ENCODE results near the gene SPINT1. TPM values are rescaled to one million over a fixed set of nuclear protein-coding genes. Genes with fewer than 3 reads are reported as not detected.

Gene SPINT1
- total RNA-seq, 4 donors from 2014 or later, result 285 to 729 (median 580) TPM

GRCh38 chr15:40831861-40832260, 12.0 kb upstream of the SPINT1 start:
- intact Hi-C loops (cut with DNase I; ENCODE audit: low total_unique reads), result no loop called here
- Histone ChIP-seq H3K27me3 (no peaks in the 10 kb centered on the region), H3K9me3 (no peaks in the 10 kb centered on the region), H3K36me3 (no peaks in the 10 kb centered on the region), H3K4me1 (peaks cover 0 to 11% (median 5%) of the 10 kb centered on the region in 4 donors), H3K4me3 (no peak overlapping the region), H3K27ac (no peak overlapping the region)
- in situ Hi-C loops (cut with MboI; ENCODE audit: low pct_ligation_motif_present in 1 of 4, low pct_unique_long_range_greater_than_20kb in 1 of 4, low sequenced_read_pairs in 3 of 4), result no loop called here
- DNase-seq, result no peak
- 68% methylated on average over 1 of the region's 1 CpG; no CpG with 5 or more reads in 1 of the 2 donors for WGBS, 2 donors (ENCODE audit: low coverage in 1 of 2)
- TF ChIP-seq, protein P1, sequence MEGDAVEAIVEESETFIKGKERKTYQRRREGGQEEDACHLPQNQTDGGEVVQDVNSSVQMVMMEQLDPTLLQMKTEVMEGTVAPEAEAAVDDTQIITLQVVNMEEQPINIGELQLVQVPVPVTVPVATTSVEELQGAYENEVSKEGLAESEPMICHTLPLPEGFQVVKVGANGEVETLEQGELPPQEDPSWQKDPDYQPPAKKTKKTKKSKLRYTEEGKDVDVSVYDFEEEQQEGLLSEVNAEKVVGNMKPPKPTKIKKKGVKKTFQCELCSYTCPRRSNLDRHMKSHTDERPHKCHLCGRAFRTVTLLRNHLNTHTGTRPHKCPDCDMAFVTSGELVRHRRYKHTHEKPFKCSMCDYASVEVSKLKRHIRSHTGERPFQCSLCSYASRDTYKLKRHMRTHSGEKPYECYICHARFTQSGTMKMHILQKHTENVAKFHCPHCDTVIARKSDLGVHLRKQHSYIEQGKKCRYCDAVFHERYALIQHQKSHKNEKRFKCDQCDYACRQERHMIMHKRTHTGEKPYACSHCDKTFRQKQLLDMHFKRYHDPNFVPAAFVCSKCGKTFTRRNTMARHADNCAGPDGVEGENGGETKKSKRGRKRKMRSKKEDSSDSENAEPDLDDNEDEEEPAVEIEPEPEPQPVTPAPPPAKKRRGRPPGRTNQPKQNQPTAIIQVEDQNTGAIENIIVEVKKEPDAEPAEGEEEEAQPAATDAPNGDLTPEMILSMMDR (IDR thresholded peaks at IDR 0.05), result no peak
- TF ChIP-seq POLR2A (IDR thresholded peaks at IDR 0.05) (no peak), EP300 (IDR thresholded peaks at IDR 0.05; ENCODE audit: low read depth) (no peak), POLR2AphosphoS5 (IDR thresholded peaks at IDR 0.05) (no peak)

DNA sequence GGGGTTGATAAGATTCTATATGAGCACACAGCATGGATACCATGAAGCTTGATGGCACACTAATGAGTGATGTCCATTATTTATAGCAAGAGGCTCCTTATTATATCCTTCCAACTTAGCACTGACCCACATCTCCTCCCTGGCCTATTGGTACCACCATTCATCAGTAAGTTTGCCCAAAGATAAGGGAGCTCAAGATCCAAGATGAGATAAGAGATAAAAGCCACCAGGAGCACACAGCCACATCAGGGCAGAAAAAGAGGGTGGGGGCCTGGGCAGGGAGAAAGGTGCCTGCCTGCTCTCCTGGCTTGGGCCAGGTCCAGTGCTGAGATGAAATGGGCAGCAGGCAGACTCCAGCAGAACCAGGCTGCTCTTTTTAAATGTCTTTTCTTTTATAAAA, 10.9 kb upstream of the SPINT1 start:
- Histone ChIP-seq H3K36me3 (no peaks in the 10 kb centered on the region), H3K27me3 (no peaks in the 10 kb centered on the region), H3K4me3 (no peak overlapping the region), H3K4me1 (peaks cover 0 to 11% (median 4%) of the 10 kb centered on the region in 4 donors), H3K9me3 (no peaks in the 10 kb centered on the region), H3K27ac (no peak overlapping the region)
- no peak for TF ChIP-seq POLR2A (IDR thresholded peaks at IDR 0.05)
- no peak for TF ChIP-seq POLR2AphosphoS5 (IDR thresholded peaks at IDR 0.05)
- DNase-seq, result no peak
- in situ Hi-C loops (cut with MboI; ENCODE audit: low pct_ligation_motif_present in 1 of 4, low pct_unique_long_range_greater_than_20kb in 1 of 4, low sequenced_read_pairs in 3 of 4), result no loop called here
- intact Hi-C loops (cut with DNase I; ENCODE audit: low total_unique reads), result no loop called here

DNA sequence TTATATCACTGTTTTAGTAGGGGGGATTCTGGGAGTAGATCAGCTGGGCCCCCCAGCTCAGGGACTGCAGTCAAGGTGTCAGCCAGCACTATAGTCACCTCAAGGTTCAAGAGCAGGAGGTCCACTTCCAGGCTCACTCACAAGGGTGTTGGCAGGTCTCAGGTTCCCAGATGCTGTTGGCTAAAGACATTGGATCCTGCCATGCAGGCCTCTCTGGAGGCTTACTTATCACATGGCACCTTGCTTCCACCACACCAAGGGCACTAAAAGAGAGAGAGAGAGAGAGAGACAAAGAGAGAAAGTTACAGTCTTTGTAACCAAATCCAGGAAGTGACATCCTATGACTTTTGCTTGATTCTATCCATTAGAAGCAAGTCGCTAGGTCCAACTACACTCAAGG, 7.8 kb upstream of the SPINT1 start:
- no peaks in the 10 kb centered on the region for H3K27me3 ChIP-seq
- intact Hi-C loops (cut with DNase I; ENCODE audit: low total_unique reads) (no loop called here), in situ Hi-C loops (cut with MboI; ENCODE audit: low pct_ligation_motif_present in 1 of 4, low pct_unique_long_range_greater_than_20kb in 1 of 4, low sequenced_read_pairs in 3 of 4) (no loop called here)
- DNase-seq, result no peak
- no peaks in the 10 kb centered on the region for H3K9me3 ChIP-seq
- TF ChIP-seq, protein P1 (IDR thresholded peaks at IDR 0.05), result no peak
- TF ChIP-seq EP300 (IDR thresholded peaks at IDR 0.05; ENCODE audit: low read depth) (no peak), POLR2AphosphoS5 (IDR thresholded peaks at IDR 0.05) (no peak), POLR2A (IDR thresholded peaks at IDR 0.05) (no peak)
- H3K4me3 ChIP-seq, result no peak overlapping the region
- no peak overlapping the region for H3K27ac ChIP-seq
- WGBS, 2 donors (ENCODE audit: low coverage in 1 of 2), result 90 to 94% methylated on average over 1 of the region's 1 CpG
- H3K4me1 ChIP-seq, result no peaks in the 10 kb centered on the region
- H3K36me3 ChIP-seq, result no peaks in the 10 kb centered on the region

DNA sequence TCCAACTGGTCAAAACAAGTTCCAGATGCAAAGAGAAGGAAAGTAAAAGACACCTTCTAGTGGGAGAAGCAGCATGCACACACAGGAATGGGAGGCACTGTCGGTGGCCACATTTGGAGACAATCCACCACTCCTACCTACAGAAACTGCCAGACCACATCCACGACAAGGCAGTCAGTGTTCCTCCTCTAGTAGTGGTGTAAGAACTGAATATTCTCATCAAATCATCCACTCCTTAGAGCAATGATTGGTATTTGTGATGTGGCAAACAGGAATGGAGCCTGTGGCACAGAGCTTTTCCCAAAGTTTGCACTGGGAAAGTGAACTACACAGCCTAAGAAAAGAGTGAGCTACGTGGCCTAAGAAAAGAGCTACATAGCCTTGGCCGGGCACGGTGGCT, 5.1 kb upstream of the SPINT1 start:
- Histone ChIP-seq H3K9me3 (no peaks in the 10 kb centered on the region), H3K27me3 (no peaks in the 10 kb centered on the region), H3K4me1 (peaks cover 0 to 8% (median 3%) of the 10 kb centered on the region in 4 donors), H3K36me3 (no peaks in the 10 kb centered on the region), H3K27ac (no peak overlapping the region), H3K4me3 (no peak overlapping the region)
- in situ Hi-C loops (cut with MboI; ENCODE audit: low pct_ligation_motif_present in 1 of 4, low pct_unique_long_range_greater_than_20kb in 1 of 4, low sequenced_read_pairs in 3 of 4) (no loop called here), intact Hi-C loops (cut with DNase I; ENCODE audit: low total_unique reads) (no loop called here)
- WGBS, 2 donors (ENCODE audit: low coverage in 1 of 2), result 87% methylated on average over 5 of the region's 5 CpGs; no CpG with 5 or more reads in 1 of the 2 donors
- DNase-seq, result no peak
- no peak for TF ChIP-seq EP300 (IDR thresholded peaks at IDR 0.05; ENCODE audit: low read depth)
- TF ChIP-seq, protein P1 (IDR thresholded peaks at IDR 0.05), result no peak
- TF ChIP-seq POLR2A (IDR thresholded peaks at IDR 0.05), result no peak
- no peak for TF ChIP-seq POLR2AphosphoS5 (IDR thresholded peaks at IDR 0.05)

- Histone ChIP-seq H3K9me3 (no peaks in the 10 kb centered on the region), H3K4me3 (no peak overlapping the region), H3K36me3 (no peaks in the 10 kb centered on the region), H3K27me3 (peaks cover 9% of the 10 kb centered on the region), H3K4me1 (peaks cover 0 to 28% (median 16%) of the 10 kb centered on the region in 4 donors), H3K27ac (no peak overlapping the region)
- 84 to 100% methylated on average over 1 to 2 of the region's 2 CpGs for WGBS, 2 donors (ENCODE audit: low coverage in 1 of 2)
- in situ Hi-C loops (cut with MboI; ENCODE audit: low pct_ligation_motif_present in 1 of 4, low pct_unique_long_range_greater_than_20kb in 1 of 4, low sequenced_read_pairs in 3 of 4) (no loop called here), intact Hi-C loops (cut with DNase I; ENCODE audit: low total_unique reads) (no loop called here)
- DNase-seq, result no peak
- TF ChIP-seq, protein P1 (IDR thresholded peaks at IDR 0.05), result no peak
- TF ChIP-seq POLR2AphosphoS5 (IDR thresholded peaks at IDR 0.05), result no peak
- TF ChIP-seq EP300 (IDR thresholded peaks at IDR 0.05; ENCODE audit: low read depth), result no peak
- TF ChIP-seq POLR2A (IDR thresholded peaks at IDR 0.05), result no peak
These were observed 2.1 kb upstream of the SPINT1 start for GRCh38 chr15:40841741-40842140.

Data from transverse colon (tissue), 4 donors.